ENCODE measurements around the gene MYH10.

MYH10 gene

DNA sequence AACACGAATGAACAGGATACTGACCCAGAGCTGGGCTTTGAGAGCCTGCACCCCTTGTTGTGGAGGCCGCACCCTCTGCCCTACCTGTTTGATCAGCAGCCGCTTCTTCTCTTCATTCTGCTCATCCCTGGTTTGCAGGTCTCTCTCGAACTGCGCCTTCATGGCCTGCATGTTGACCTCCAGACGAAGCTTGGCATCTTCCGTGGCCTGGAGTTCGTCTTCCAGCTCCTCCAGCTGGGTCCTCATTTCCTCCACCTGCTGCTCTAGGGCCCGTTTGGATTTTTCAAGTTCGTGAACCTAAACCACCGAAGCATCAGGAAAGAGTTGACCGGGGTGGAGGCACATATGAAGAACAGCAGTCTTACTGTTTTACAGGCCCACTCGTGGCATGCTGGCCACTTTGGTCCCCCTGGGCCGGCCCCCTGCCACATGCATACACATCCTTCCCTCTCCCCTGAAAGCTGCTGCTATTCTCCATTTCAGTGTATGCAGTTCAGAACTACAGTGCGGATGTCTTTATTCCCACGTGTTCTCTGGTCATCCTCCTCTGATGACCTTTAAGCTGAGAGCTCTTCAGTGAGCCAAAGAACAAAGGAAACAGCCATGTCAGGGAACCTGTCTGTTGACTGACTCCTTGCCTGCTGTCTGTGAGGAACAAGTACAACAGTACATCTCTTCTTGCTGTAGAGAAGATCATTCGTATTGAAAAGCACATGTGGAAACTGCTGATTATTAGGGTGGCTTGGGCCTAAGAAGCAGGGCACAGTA lies 140.1 kb downstream of the MYH10 start:
- DNase-seq = no peak

- DNase-seq = no peak
Measured at GRCh38 chr17:8489841-8490240, 140.7 kb downstream of the MYH10 start.

- no peak for DNase-seq
Measured at GRCh38 chr17:8488901-8489300, 141.6 kb downstream of the MYH10 start.

GRCh38 chr17:8488491-8488890 lies 142.0 kb downstream of the MYH10 start:
- no peak for DNase-seq

- no peak for DNase-seq
Measured at GRCh38 chr17:8487743-8488142, 142.8 kb downstream of the MYH10 start.

DNA sequence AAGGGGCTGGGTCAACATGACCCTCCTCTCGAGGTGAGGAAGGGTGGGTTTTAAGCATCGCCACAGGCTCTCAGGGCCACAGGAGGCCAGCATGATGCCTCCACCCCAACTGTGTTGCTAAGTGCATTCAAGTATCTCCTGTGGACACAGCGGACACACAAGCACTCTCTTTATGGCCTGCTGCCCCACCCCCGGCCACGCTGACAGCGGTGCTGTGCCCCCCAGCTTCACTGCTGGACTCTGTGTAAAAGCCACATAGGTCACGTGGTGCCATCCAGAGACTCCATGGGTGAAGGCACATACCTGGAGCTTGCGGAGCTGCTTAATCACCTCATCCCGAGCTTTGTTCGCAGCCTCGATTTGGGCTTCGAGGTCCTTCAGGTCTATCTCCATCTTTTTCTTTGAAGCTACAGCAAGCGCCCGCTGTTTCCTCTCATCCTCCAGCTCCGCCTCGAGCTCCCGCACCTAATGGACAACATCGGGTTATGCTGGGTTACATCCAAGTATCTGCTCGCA lies 143.3 kb downstream of the MYH10 start:
- DNase-seq = no peak

DNA sequence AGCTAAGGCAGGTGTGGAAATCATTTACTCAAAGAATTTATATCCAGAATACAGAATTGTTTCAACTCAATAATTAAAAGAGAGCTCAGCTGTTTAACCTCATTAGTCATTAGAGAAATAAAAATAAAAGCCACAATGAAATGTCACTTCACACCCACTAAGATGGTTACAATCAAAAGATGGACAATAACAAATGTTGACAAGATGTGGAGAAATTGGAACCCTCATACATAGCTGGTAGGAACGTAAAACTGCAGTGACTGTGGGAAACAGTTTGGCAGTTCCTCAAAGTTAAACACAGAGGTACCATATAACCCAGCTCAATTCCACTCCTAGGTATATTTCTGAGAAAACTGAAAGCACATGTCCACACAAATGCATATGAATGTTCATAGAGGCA lies 145.0 kb downstream of the MYH10 start:
- no peak for DNase-seq

- DNase-seq = no peak
Measured at GRCh38 chr17:8484465-8484864, 146.1 kb downstream of the MYH10 start.

GRCh38 chr17:8482546-8482945 lies 148.0 kb downstream of the MYH10 start:
- no peak for DNase-seq

GRCh38 chr17:8481703-8482102 lies 148.8 kb downstream of the MYH10 start:
- no peak for DNase-seq

- DNase-seq = no peak
Measured at GRCh38 chr17:8481089-8481488, 149.4 kb downstream of the MYH10 start.

DNA sequence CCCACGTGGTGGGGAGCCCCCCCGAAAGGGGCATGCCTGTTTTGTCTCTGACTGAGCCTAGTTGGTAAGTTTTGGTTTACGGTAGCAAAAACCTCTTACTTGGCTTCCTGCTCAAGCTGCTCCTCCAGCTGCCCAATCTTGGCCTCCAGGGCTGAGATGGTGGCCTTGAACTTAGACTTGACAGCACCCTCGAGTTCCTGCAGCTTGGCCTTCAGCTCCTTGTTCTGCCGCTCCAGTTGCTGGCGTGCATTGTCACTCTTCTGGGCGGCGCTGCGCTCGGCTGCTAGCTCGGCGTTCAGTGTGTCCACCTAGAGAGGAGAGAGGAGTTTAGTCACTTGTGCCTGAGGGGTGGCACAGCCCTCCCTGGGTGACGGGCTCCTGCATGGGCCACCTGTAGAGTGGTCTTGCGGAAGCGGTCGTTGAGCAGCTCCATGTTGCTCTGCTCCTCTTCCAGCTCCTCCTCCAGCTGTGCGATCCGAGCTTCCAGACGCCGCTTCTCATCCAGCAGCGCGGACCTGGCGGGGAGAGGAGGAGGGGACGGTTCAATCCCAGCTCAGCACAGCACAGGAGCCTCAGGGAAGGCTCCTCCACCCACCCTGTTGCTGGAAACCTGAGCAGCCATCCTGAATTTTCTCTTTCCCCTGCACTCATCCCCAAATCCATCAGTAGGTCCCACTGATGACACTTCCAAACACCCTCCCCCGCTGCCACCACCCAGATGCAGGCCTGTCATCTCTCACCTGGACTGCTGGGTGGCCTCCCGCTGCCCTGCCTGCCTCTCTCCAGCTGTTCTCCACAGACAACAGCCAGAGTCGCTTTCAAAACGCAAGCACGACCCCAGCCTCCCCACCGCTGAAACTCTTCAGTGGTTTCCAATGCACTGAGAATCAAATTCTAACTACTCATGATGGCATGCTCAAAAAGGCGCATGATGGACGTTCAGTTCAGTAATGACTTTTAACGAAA lies 150.2 kb downstream of the MYH10 start:
- DNase-seq = no peak

DNA sequence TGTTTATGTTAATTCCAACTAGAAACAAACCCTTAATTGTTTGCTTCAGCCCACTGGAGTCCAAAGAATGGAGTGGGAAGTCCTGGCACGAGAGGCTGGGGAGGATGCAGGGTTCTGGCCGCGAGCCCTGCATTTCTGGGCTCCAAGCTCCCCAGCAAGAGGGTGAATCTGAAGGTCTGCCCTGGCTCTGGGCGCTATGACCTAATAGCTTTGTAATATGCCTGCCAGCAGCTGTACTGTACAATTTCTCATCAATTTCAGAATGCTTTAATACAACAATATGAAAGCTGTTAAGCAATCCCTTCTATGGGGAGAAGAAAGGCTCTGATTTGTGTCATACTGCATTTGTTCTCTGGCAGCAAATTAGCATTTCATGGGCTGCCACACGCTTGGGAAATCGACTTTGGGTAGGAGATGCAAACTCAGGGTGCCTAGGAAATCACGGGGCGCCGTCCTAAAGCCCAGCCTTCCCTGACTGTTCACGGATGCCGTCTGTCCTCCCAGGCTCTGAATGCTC lies 151.0 kb downstream of the MYH10 start:
- DNase-seq = no peak

GRCh38 chr17:8477715-8478441 lies 152.6 kb downstream of the MYH10 start:
- no peak for DNase-seq

DNA sequence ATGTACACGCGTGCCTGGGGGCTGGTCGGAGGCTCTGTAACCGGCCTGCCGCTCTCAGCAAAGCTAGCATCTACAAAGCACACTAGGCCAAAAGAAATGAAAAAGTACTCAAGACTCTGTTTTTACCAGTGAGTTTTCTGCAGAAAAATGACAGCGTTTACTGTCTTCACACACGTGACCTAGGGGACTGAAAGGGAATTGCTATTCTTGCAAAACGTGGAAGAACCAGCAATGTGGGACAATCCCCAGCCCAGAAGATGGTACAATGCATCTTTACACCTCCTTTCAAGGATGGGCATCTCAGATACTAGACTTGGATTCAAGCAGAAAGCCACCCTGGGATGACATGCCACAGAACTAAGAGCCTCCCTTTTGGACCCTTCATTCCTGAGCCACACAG lies 153.4 kb downstream of the MYH10 start:
- DNase-seq = no peak

DNA sequence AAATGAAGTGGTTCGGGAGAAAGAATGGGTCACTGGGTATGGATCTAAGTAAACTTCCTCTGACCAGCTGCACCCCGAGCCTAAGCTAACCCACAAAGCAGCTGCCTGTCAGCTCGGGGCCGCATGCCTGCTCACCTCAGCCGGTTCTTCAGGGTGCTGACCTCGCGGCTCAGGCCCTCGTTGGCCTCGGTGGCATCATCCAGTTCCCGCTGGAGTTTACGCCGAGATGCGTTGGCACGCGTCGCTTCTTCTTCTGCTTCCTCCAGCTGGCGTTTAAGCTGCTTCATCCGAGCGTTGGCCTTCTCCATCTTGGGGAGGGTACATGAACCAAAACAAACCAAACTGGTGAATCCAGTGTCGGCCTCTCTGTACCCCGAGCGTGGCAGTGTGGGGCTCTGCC lies 153.8 kb downstream of the MYH10 start:
- no peak for DNase-seq

DNA sequence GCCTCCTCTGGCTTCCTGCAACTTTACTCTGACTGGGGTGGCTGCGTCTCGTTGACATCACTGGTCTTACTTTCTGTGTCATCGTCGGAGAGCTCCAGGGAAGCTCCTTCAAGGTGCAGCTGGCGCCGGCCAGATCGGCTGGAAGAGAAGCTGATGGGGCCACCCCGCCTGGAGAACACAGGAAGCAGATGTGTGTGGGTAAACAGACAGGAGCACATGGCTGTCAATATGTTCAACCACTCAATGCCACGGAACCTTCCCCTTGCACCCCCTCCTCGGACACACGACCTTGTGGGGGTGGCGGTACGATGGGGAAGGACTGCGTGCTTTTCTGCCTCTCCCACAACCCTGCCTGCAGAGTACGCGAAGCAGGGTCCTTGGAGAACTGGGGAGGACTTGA lies 154.7 kb downstream of the MYH10 start:
- no peak for DNase-seq

GRCh38 chr17:8475227-8475626 lies 155.3 kb downstream of the MYH10 start:
- no peak for DNase-seq

DNA sequence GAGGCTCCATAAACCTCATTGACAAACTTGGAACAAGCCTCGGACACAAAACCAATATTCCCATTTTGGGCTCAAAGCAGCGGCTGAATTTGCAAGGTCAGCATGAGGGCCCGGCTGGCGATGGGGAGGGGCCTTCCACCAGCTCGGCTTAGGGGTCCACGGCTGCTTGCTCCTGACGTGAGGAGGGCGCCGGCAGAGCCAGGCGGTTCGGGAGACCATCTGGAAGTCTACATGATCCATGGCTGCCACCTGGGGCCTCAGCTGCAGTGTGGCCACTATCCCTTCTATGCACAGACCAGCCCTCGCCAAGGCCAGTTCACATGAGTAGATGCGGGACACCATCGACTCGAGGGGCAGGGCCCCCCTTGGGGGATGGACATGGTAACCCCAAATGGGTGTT lies 155.7 kb downstream of the MYH10 start:
- no peak for DNase-seq

- DNase-seq = no peak
Measured at GRCh38 chr17:8473451-8474192, 156.9 kb downstream of the MYH10 start.

DNA sequence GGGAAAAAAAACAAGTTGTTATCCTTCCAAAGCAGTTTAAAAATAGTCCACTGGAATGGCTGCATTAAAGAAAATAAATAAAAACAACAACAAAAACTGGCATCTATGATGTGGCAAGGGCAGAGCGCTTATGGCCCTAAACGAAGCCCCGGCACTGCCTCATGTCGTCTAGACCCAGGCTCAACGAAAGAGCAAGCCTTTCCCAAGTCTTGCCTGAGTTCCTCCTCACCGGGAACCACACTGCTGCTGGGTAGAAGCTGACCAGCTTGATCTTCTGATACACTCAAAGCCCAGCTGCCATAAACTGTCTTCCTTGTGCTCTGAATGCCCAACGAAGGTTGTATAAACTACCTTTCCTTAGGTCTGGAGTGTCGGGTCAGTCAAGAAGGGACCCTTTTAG lies 157.9 kb downstream of the MYH10 start:
- no peak for DNase-seq

DNA sequence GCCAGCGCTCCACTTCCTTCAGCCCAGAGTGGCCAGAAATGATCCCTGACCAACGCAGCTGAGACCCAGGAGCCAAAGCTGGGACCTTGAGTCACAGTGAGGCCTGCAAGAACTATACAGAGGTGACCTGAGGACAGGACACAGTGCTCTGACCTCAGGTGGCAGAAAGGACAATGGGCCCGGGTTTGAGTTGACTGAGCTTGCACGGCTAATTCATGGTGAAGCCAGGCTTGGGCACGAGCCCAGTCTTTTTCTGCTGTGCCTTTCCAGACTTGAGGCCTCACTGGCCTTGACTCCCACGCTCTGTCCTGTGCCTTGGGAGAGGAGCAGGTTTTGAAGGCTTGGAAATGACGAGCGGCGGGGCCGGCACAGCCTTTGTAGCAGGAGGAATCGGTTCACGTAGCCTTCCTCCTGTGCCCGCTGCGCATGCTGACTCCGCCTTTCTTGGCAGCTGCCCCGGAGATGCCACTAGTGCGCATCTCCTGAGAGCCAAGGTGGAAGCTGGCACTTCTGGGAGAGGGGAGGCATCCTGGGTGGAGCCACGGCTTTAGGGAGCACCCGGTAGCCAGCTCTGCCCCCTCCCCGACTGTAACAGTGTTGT lies 160.0 kb downstream of the MYH10 start:
- no peak for DNase-seq
